AG04449 (cell line): Measurements from ENCODE around the gene DHX58.

Source experiments
- CTCF ChIA-PET: fragments of 350-600 bp; formaldehyde crosslinking; extraction: SDS; loops from one replicate; lab custom pipeline; 2021; ENCODE audit warnings: antibody characterized with exemption; lab: Yijun Ruan, JAX
- POLR2A ChIA-PET: fragments of 400-600, 350-600 bp; formaldehyde crosslinking; extraction: SDS; loops from one replicate; lab custom pipeline; 2020; ENCODE audit warnings: antibody characterized with exemption, inconsistent platforms; lab: Yijun Ruan, JAX
- DNase-seq: peaks from one replicate; pipeline ENCODE4 v3.0.0-alpha.2; 2010; ENCODE audit warnings: low read depth, low spot score
- H3K4me3 ChIP-seq: 2 replicates; pipeline ENCODE4 v1.5.1; 2011; ENCODE audit warnings: low read depth, mild to moderate bottlenecking, control low read depth, low read length
- TF ChIP-seq, protein P1 (sequence below): IDR thresholded peaks from one replicate; pipeline ENCODE4 v1.5.1; 2011; ENCODE audit warnings: mild to moderate bottlenecking, moderate library complexity, low read length, control low read depth, inconsistent platforms; ENCODE audit not compliant: insufficient read depth; ENCODE audit errors: missing control alignments

Gene DHX58

DNA sequence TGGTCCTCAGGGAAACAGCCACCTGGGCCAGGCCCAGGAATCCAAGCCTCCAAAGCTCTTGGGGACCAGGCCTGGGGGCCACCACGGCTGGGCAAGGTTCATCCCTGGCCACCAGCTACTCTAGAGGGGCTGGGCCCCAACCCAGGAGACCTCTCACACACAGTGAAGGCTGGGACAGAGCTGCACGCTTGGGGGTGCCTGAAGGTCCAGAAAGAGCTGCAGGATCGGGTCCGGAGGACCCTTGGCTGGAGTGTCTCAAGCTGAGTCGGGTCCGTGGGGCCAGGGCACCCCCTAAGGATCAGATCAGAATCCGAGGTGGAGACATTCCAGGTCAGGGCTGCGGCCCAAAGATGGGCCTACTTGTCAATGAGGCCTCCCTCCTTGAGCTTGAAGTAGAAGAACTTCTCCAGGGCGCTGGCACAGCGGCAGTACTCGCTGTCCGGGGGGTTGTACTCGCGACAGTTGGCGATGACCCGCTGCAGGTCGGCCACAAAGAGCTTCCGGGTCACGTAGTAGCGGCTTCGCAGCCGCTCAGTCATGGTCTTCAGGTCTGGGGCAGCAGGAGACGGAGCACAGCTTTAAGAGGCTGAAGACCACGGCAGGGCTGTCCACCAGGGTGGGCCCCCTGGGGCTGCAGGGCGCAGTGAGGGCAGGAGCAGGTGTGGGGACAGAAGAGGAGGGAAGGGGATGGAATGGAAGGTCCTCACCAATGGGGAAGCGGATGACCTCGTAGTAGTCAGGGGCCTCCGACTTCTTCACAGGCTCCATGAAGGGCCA is 967 bp upstream of the DHX58 start:
- POLR2A ChIA-PET, result interaction anchor here (1.4 to 2.3 kb wide), 2 partner anchors 94 to 147 kb away, joined by 5 to 7 read pairs; partner anchors contain the start of genes CNP and NKIRAS2
- TF ChIP-seq, protein P1, sequence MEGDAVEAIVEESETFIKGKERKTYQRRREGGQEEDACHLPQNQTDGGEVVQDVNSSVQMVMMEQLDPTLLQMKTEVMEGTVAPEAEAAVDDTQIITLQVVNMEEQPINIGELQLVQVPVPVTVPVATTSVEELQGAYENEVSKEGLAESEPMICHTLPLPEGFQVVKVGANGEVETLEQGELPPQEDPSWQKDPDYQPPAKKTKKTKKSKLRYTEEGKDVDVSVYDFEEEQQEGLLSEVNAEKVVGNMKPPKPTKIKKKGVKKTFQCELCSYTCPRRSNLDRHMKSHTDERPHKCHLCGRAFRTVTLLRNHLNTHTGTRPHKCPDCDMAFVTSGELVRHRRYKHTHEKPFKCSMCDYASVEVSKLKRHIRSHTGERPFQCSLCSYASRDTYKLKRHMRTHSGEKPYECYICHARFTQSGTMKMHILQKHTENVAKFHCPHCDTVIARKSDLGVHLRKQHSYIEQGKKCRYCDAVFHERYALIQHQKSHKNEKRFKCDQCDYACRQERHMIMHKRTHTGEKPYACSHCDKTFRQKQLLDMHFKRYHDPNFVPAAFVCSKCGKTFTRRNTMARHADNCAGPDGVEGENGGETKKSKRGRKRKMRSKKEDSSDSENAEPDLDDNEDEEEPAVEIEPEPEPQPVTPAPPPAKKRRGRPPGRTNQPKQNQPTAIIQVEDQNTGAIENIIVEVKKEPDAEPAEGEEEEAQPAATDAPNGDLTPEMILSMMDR, result no peak

DNA sequence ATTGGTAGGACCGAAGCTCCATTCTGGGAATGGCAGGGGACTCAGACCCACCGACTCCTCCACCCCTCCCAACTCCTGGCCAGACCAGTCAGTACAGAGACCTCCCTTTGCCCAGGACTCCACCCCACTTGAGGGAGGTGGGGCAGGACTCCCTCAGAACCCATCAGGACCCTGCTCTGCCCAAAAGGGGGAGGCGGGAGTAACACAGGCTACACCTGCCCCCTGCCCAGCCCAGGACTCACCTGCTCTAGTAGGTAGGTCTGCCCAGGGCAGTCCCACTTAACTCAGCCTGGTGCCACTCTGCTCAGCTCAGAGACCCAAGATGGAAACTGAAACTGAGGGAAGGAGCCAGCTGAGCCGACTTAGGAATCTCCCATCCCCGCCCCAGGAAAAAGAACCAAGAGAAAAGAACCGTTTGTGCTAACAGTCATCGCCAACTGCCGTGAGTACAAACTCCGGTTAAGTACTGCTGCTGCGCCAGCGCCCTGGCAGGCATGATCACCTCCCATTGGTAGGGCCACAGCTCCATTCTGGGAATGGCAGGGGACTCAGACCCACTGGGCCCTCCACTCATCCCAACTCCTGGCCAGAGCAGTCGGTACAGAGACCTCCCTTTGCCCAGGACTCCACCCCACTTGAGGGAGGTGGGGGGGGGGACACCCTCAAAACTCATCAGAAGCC is 503 bp downstream of the DHX58 start:
- ChIA-PET CTCF (interaction anchor here (1.4 to 25.6 kb wide), 6 partner anchors 8 to 415 kb away, joined by 3 to 451 read pairs (median 37); partner anchors contain the start of genes CNP, DNAJC7, KAT2A and NKIRAS2), POLR2A (interaction anchor here (1.5 to 2.3 kb wide), 3 partner anchors 85 to 146 kb away, joined by 4 to 7 read pairs (median 4); partner anchors contain the start of genes CNP and DNAJC7)
- peak overlapping the region; percentile 55 for H3K4me3 ChIP-seq
- TF ChIP-seq, protein P1, result no peak
- DNase-seq, result no peak

More for the DNA sequence above, 967 bp upstream of the DHX58 start:
- CTCF ChIA-PET, result interaction anchor here (0.9 to 25.6 kb wide), 5 partner anchors 11 to 151 kb away, joined by 3 to 451 read pairs (median 52); partner anchors contain the start of genes CNP, DNAJC7 and NKIRAS2
- DNase-seq, result no peak
- H3K4me3 ChIP-seq, result no peak overlapping the region

DNA sequence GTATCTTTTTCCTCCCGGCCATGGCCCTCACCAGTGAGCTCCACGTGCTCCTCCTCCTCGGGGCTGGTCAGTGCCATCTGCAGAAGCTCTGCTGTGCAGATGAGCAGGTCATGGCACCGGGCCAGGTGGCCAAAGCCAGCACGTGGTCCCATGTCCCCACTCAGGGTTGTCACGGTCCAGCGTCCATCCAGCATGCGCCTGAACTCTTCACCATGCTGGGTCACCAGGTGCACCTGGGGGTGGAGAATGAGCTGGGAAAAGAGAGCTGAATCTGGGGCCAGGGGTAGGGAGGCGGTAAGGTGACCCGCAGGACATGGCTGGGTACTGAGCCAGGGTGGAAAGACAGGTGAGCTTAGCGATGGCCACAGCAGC is 1.3 kb downstream of the DHX58 start:
- no peak for DNase-seq
- TF ChIP-seq, protein P1, result no peak
- POLR2A ChIA-PET, result interaction anchor here (1.5 to 1.7 kb wide), 2 partner anchors 84 to 94 kb away, joined by 4 read pairs; partner anchors contain the start of gene DNAJC7
- CTCF ChIA-PET, result interaction anchor here (1.4 to 25.6 kb wide), 6 partner anchors 9 to 416 kb away, joined by 3 to 451 read pairs (median 37); partner anchors contain the start of genes CNP, DNAJC7, KAT2A and NKIRAS2
- H3K4me3 ChIP-seq, result no peak overlapping the region

GRCh38 chr17:42110301-42111264 is 1.9 kb downstream of the DHX58 start:
- ChIA-PET POLR2A (interaction anchor here (1.7 kb wide), 1 partner anchor 83 kb away, joined by 4 read pairs; no protein-coding TSS in a partner anchor), CTCF (interaction anchor here (0.7 to 25.6 kb wide), 8 partner anchors 8 to 417 kb away, joined by 3 to 451 read pairs (median 14); partner anchors contain the start of genes CNP, DNAJC7, KAT2A and NKIRAS2)
- TF ChIP-seq, protein P1, result no peak
- no peak overlapping the region for H3K4me3 ChIP-seq
- DNase-seq, result no peak

- ChIA-PET POLR2A (no interaction called here), CTCF (interaction anchor here (1.3 to 25.6 kb wide), 4 partner anchors 41 to 146 kb away, joined by 3 to 451 read pairs (median 68); partner anchors contain the start of genes CNP, DNAJC7 and NKIRAS2)
- no peak for DNase-seq
- TF ChIP-seq, protein P1, result no peak
- H3K4me3 ChIP-seq, result no peak overlapping the region
Observed at GRCh38 chr17:42109086-42109485, 3.4 kb downstream of the DHX58 start.
